Parathyroid adenoma (tissue), 2 donors: Measurements from ENCODE around the gene AKAP8L.

ENCODE experiments used
- H2AFZ ChIP-seq: fragments of 300-600 bp; sonication (generic); one replicate; pipeline ENCODE4 v1.7.0; 2017; ENCODE audit warnings: antibody characterized with exemption, mild to moderate bottlenecking
- H3K27ac ChIP-seq: fragments of 300-600 bp; sonication (generic); one replicate; pipeline ENCODE4 v1.7.0; 2017
- H3K27me3 ChIP-seq: fragments of 300-600 bp; sonication (generic); one replicate; pipeline ENCODE4 v1.7.0; 2017; ENCODE audit warnings: low read length; ENCODE audit not compliant: control insufficient read depth, insufficient read depth
- H3K36me3 ChIP-seq: fragments of 300-600 bp; sonication (generic); one replicate; pipeline ENCODE4 v1.7.0; 2017; ENCODE audit warnings: low read length; ENCODE audit not compliant: control insufficient read depth, insufficient read depth
- H3K4me1 ChIP-seq: fragments of 300-600 bp; sonication (generic); one replicate; pipeline ENCODE4 v1.7.0; 2017; ENCODE audit warnings: control low read depth
- H3K4me2 ChIP-seq: fragments of 300-600 bp; sonication (generic); one replicate; pipeline ENCODE4 v1.7.0; 2017; ENCODE audit warnings: low read length
- H3K4me3 ChIP-seq: fragments of 300-600 bp; sonication (generic); one replicate; pipeline ENCODE4 v1.7.0; 2017; ENCODE audit warnings: low read depth, low read length
- H3K79me2 ChIP-seq: fragments of 300-600 bp; sonication (generic); one replicate; pipeline ENCODE4 v1.7.0; 2017; ENCODE audit warnings: control low read depth
- H3K9ac ChIP-seq: fragments of 300-600 bp; sonication (generic); one replicate; pipeline ENCODE4 v1.7.0; 2017; ENCODE audit warnings: mild to moderate bottlenecking
- H3K9me3 ChIP-seq: fragments of 300-600 bp; sonication (generic); one replicate; pipeline ENCODE4 v1.7.0; 2017; ENCODE audit warnings: low read length; ENCODE audit not compliant: control insufficient read depth
- TF ChIP-seq, protein P1 (sequence below): fragments of 300-600 bp; sonication (generic); IDR thresholded peaks from one replicate; pipeline ENCODE4 v1.7.0; 2017; ENCODE audit warnings: antibody characterized with exemption, mild to moderate bottlenecking
- donor health status: primary hyperparathyroidism.

AKAP8L gene

DNA sequence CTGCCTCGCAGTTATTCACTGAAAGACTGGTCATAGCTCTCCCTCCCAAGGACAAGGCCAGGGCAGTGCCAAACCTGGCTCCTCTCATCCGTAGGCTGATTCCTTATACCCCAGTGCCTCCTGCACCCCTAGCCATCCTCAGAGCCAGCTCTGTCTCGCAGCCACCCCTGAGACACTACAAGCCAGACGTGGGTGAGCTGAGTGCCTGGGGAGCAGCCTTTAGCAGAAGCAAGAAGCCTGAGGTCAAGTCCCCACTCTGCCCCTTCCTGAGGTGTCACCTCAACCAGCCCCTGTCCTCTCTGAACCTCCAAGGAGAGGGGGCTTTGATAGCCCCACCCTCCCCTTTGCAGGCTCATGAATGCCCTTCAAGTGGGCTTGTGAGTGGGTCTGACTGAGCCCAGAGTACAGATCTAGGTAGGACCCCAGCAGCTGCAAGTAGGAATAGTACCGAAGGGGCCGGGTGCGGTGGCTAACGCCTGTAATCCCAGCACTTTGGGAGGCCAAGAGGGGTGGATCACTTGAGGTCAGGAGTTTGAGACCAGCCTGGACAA lies 14.8 kb upstream of the AKAP8L start:
- no peak overlapping the region for H3K9ac ChIP-seq
- H3K36me3 ChIP-seq: no peaks in the 10 kb centered on the region
- peaks cover 15% of the 10 kb centered on the region for H3K79me2 ChIP-seq
- H3K27me3 ChIP-seq: no peaks in the 10 kb centered on the region
- TF ChIP-seq, protein P1, sequence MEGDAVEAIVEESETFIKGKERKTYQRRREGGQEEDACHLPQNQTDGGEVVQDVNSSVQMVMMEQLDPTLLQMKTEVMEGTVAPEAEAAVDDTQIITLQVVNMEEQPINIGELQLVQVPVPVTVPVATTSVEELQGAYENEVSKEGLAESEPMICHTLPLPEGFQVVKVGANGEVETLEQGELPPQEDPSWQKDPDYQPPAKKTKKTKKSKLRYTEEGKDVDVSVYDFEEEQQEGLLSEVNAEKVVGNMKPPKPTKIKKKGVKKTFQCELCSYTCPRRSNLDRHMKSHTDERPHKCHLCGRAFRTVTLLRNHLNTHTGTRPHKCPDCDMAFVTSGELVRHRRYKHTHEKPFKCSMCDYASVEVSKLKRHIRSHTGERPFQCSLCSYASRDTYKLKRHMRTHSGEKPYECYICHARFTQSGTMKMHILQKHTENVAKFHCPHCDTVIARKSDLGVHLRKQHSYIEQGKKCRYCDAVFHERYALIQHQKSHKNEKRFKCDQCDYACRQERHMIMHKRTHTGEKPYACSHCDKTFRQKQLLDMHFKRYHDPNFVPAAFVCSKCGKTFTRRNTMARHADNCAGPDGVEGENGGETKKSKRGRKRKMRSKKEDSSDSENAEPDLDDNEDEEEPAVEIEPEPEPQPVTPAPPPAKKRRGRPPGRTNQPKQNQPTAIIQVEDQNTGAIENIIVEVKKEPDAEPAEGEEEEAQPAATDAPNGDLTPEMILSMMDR: no peak
- H3K4me1 ChIP-seq: peaks cover 9% of the 10 kb centered on the region
- no peaks in the 10 kb centered on the region for H3K9me3 ChIP-seq
- H2AFZ ChIP-seq: peak overlapping the region; percentile 52
- H3K4me2 ChIP-seq: peak overlapping the region; percentile 86
- peak overlapping the region; percentile 74 for H3K4me3 ChIP-seq
- peak overlapping the region; percentile 22 for H3K27ac ChIP-seq

DNA sequence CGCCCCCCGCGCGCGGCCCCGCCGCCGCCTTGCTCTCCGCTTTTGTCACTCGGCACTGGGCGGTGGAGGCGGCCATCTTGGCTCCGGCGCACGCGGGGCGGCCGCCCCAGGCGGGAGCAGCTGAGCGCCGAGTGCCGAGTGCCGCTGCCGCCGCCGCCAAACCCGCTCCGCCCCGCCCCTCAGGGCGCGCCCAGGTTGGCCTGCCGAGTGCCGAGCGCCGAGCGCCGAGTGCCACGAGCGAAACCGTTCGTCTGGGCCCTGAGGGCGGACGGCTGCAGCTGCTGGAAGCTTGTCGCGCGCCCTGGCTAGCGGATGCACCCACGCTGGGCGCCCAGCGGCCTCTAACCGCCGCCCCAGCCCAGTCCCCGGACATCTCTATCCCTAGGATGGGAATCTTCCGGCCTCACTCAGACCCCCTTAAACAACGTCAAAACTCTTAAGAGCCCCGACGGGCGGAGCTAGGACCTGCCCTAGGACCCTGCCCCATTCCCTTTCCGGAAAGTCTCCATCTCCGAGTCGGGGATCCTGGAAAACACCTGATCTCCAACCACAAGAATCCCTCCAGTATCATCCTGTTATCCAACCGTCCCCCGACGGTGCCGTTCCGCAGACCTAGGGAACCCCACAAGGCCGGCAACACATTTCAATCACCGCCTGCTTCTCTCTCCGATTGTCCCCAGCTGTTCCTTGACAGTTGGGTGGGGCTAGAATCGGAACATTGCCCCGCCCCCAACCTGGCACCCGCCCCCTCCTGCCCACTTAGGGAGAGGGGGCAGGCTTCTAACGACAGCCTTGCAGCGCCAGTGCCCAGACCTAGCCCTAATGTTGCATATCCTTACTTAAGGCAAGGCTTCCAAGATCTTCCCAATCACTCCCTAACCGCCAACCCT lies 14.1 kb upstream of the AKAP8L start:
- H3K27me3 ChIP-seq: no peaks in the 10 kb centered on the region
- peak overlapping the region; percentile 22 for H3K27ac ChIP-seq
- H3K9ac ChIP-seq: no peak overlapping the region
- H3K4me3 ChIP-seq: peak overlapping the region; percentile 74
- TF ChIP-seq, protein P1: no peak
- H3K4me1 ChIP-seq: peaks cover 9% of the 10 kb centered on the region
- H3K36me3 ChIP-seq: no peaks in the 10 kb centered on the region
- H3K79me2 ChIP-seq: peaks cover 15% of the 10 kb centered on the region
- no peaks in the 10 kb centered on the region for H3K9me3 ChIP-seq
- H2AFZ ChIP-seq: peak overlapping the region; percentile 52
- peak overlapping the region; percentile 86 for H3K4me2 ChIP-seq

DNA sequence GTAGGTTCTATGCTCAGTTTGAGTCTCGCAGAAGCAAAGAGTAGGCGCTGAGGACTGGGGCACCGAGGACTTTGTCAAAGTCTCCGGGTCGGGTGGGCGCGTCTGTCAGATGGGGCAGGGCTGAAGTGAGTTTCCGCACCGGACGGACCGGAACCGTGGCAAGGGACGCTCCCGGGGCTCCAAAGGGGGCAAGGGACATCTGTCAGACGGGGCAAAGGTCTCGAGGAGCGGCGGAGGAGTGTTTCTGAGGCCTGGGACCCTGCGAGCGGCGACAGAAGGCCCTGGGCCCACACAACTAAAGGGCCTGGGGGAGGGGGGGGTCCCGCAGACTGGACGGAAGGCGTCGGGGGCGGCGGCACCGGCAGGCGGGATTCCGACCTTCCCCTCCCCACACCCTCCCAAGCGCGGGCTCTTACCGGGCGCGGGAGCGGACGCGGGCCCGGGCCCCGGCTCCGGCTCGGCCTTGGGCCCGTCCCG lies 13.3 kb upstream of the AKAP8L start:
- Histone ChIP-seq H3K79me2 (peaks cover 15% of the 10 kb centered on the region), H3K4me3 (peak overlapping the region; percentile 65), H3K36me3 (no peaks in the 10 kb centered on the region), H3K4me2 (peak overlapping the region; percentile 77), H3K9ac (peak overlapping the region; percentile 72), H2AFZ (peak overlapping the region; percentile 65), H3K4me1 (peaks cover 9% of the 10 kb centered on the region), H3K9me3 (no peaks in the 10 kb centered on the region), H3K27me3 (no peaks in the 10 kb centered on the region), H3K27ac (no peak overlapping the region)
- TF ChIP-seq, protein P1: no peak

DNA sequence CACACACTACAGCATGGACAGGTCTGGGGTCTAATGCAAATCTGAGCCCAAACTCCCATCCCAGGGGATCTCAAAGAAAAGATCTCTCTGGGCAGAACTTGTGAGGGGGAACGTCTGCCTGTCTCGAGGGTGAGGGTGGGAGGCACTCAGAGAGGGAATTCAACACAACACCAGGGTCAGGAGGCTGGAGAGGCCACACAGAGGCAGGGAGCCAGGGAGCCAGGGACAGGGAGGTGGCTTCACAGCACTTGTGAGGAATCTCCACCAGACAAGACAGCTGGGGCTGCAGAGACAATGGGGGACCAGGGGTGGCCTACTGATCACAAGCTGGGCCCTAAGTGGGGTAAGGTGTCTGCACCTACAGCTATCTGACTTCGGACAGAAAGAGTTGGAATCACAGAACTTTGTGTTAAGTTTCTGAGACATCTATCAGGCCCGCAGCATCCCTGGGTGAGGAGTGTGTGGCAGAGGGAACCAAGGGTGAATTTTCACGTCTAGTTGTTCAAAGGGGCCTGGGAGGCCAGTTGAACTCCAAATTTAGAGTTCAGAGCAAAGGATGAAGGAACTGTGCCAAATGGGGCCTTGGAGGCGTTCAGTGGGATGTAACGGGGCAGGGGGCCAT lies 12.7 kb upstream of the AKAP8L start:
- Histone ChIP-seq H2AFZ (no peak overlapping the region), H3K4me3 (peak overlapping the region; percentile 65), H3K27me3 (no peaks in the 10 kb centered on the region), H3K9me3 (no peaks in the 10 kb centered on the region), H3K36me3 (no peaks in the 10 kb centered on the region), H3K4me2 (peak overlapping the region; percentile 77), H3K9ac (peak overlapping the region; percentile 72), H3K79me2 (peaks cover 15% of the 10 kb centered on the region), H3K27ac (no peak overlapping the region), H3K4me1 (peaks cover 9% of the 10 kb centered on the region)
- TF ChIP-seq, protein P1: no peak
